Measurements from ENCODE around the gene PRPF40A.
"Not testable (repeated sequence)": the region's sequence is repeated elsewhere in the genome, so short reads cannot be mapped to it uniquely, and the experiment has no call there.

DNA sequence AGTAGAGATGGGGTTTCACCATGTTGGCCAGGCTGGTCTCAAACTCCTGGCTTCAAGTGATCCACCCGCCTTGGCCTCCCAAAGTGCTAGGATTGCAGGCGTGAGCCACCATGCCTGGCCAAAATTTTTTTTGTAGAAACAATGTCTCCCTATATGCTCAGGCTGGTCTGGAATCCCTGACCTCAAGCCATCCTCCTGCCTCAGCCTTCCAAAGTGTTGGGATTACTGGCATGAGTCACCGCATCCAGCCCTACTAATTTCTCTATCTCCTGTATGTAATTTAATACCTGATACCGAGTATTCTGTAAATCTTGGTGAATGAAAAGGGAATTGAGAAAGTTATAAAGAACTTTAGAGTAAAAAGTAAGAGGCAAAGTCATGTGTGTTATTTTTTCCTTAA lies 30.5 kb upstream of the PRPF40A start:
- TF ChIP-seq ZFP30 (CRISPR knock-in tag; IDR thresholded peaks at IDR 0.05); ISL1 (CRISPR knock-in tag; IDR thresholded peaks at IDR 0.05); CREB5 (CRISPR knock-in tag; IDR thresholded peaks at IDR 0.05; ENCODE audit: low read depth): not testable (repeated sequence)
- TF ChIP-seq, protein P1, sequence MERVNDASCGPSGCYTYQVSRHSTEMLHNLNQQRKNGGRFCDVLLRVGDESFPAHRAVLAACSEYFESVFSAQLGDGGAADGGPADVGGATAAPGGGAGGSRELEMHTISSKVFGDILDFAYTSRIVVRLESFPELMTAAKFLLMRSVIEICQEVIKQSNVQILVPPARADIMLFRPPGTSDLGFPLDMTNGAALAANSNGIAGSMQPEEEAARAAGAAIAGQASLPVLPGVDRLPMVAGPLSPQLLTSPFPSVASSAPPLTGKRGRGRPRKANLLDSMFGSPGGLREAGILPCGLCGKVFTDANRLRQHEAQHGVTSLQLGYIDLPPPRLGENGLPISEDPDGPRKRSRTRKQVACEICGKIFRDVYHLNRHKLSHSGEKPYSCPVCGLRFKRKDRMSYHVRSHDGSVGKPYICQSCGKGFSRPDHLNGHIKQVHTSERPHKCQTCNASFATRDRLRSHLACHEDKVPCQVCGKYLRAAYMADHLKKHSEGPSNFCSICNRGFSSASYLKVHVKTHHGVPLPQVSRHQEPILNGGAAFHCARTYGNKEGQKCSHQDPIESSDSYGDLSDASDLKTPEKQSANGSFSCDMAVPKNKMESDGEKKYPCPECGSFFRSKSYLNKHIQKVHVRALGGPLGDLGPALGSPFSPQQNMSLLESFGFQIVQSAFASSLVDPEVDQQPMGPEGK (CRISPR knock-in tag; IDR thresholded peaks at IDR 0.05; ENCODE audit: borderline replicate concordance), result not testable (repeated sequence)
